PC-3 (cell line): ENCODE results near the gene STX11. TPM values are rescaled to one million over a fixed set of nuclear protein-coding genes. Genes with fewer than 3 reads are reported as not detected.
A peak's percentile ranks its signal among the peaks of the same experiment; 100 is the strongest.

Experiments used
- ATAC-seq: fragments of 200-7000 bp; cut with Tn5 transposase; 2 replicates; pipeline ENCODE4 v1.9.1; 2020; ENCODE audit warnings: mild to moderate bottlenecking, moderate library complexity
- BruUV-seq: library from RNA; stranded (reverse); fragments of 400-500 nt; replicated peaks from 2 replicates; lab custom pipeline; 2021; lab: Mats Ljungman, UMichigan
- CTCF ChIA-PET: fragments of 300-600 bp; sonication (Branson Sonifier 250); formaldehyde crosslinking; loops from one replicate; lab custom pipeline; 2022; ENCODE audit warnings: antibody characterized with exemption; lab: Charles Lee
- POLR2A ChIA-PET: fragments of 300-600 bp; sonication (Branson Sonifier 250); formaldehyde crosslinking; loops from one replicate; lab custom pipeline; 2022; ENCODE audit warnings: antibody characterized with exemption; ENCODE audit not compliant: unreplicated experiment; lab: Charles Lee
- DNase-seq: peaks from one replicate; pipeline ENCODE4 v3.0.0-alpha.2; 2015
- H2AFZ ChIP-seq: fragments of 300-600 bp; sonication (generic); 2 replicates; pipeline ENCODE4 v1.6.0; 2016; ENCODE audit warnings: antibody characterized with exemption, low read length
- H3F3A ChIP-seq: fragments of 300-600 bp; sonication (generic); one replicate; pipeline ENCODE4 v1.6.0; 2017; ENCODE audit warnings: antibody characterized with exemption, low read length, control low read depth, mild to moderate bottlenecking; ENCODE audit not compliant: unreplicated experiment
- H3K27ac ChIP-seq: fragments of 300-600 bp; sonication (generic); 2 replicates; pipeline ENCODE4 v1.5.1; 2016; ENCODE audit warnings: mild to moderate bottlenecking, low read length
- H3K27me3 ChIP-seq: fragments of 300-600 bp; sonication (generic); 2 replicates; pipeline ENCODE4 v1.6.1; 2016; ENCODE audit warnings: low read length, mixed read lengths
- H3K36me3 ChIP-seq: fragments of 300-600 bp; sonication (generic); 2 replicates; pipeline ENCODE4 v1.6.1; 2016; ENCODE audit warnings: low read depth, mixed run types, low read length, mixed read lengths
- H3K4me1 ChIP-seq: fragments of 300-600 bp; sonication (generic); 2 replicates; pipeline ENCODE4 v1.5.1; 2016; ENCODE audit warnings: low read length; ENCODE audit not compliant: insufficient read depth
- H3K4me2 ChIP-seq: fragments of 300-600 bp; sonication (generic); 2 replicates; pipeline ENCODE4 v1.6.0; 2016; ENCODE audit warnings: low read length
- H3K4me3 ChIP-seq: fragments of 300-600 bp; sonication (generic); 2 replicates; pipeline ENCODE4 v1.5.1; 2016; ENCODE audit warnings: mild to moderate bottlenecking, low read length, mixed read lengths
- H3K79me2 ChIP-seq: fragments of 300-600 bp; sonication (generic); 2 replicates; pipeline ENCODE4 v1.6.1; 2017; ENCODE audit warnings: low read length, mixed read lengths
- H3K9ac ChIP-seq: fragments of 300-600 bp; sonication (generic); 2 replicates; pipeline ENCODE4 v1.6.0; 2016; ENCODE audit warnings: mild to moderate bottlenecking, low read length
- H3K9me2 ChIP-seq: fragments of 300-600 bp; sonication (generic); replicated peaks from 2 replicates; pipeline ENCODE4 v1.6.1; 2016; ENCODE audit warnings: mixed run types, low read length, mixed read lengths
- H3K9me3 ChIP-seq: fragments of 300-600 bp; sonication (generic); 2 replicates; pipeline ENCODE4 v1.6.1; 2016; ENCODE audit warnings: low read length, mixed read lengths
- H4K20me1 ChIP-seq: fragments of 300-600 bp; sonication (generic); 2 replicates; pipeline ENCODE4 v1.6.1; 2016; ENCODE audit warnings: low read length, mixed read lengths
- EZH2 ChIP-seq: fragments of 300-600 bp; sonication (generic); IDR thresholded peaks from one replicate; pipeline ENCODE4 v1.6.1; 2017; ENCODE audit warnings: antibody characterized with exemption, mild to moderate bottlenecking, low read length; ENCODE audit not compliant: unreplicated experiment
- EZH2phosphoT487 ChIP-seq: fragments of 300-600 bp; sonication (generic); IDR thresholded peaks from 2 replicates; pipeline ENCODE4 v1.6.1; 2018; ENCODE audit warnings: mild to moderate bottlenecking, antibody characterized with exemption, low read length, borderline replicate concordance
- intact Hi-C: fragments of 100-400 bp; cut with micrococcal nuclease; formaldehyde crosslinking; loops from 2 replicates; pipeline ENCODE4 v1.9.0; 2023
- total RNA-seq: library from RNA; depleted of rRNA; stranded (reverse); fragments of >200 nt; gene quantifications from 2 replicates; pipeline ENCODE4 v1.2.3, GENCODE V29; 2014
- TF ChIP-seq, protein P1 (sequence below): fragments of 300-600 bp; sonication (generic); conservative IDR thresholded peaks from 2 replicates; pipeline ENCODE4 v1.5.1; 2017; ENCODE audit warnings: antibody characterized with exemption, low read depth, mild to moderate bottlenecking, low read length

Gene STX11
- total RNA-seq, 1 experiment from 2014 or later = 1.5 TPM

DNA sequence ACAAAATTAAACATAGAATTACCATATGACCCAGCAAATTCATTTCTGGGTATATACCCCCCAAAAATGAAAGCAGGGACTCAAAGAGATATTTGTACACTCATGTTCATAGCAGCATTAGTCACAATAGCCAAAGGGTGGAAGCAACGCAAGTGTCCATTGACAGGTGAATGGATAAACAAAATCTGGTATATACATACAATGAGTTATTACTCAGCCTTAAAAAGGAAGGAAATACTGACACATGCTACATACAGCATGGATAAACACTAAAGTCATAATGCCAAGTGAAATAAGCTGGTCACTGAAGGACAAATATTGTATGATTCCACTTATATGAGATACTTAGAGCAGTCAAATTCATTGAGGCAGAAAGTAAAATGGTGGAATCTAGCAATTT lies 5.3 kb upstream of the STX11 start:
- no peak for ATAC-seq
- no peak overlapping the region for H3K27ac ChIP-seq
- intact Hi-C loops = no loop called here

DNA sequence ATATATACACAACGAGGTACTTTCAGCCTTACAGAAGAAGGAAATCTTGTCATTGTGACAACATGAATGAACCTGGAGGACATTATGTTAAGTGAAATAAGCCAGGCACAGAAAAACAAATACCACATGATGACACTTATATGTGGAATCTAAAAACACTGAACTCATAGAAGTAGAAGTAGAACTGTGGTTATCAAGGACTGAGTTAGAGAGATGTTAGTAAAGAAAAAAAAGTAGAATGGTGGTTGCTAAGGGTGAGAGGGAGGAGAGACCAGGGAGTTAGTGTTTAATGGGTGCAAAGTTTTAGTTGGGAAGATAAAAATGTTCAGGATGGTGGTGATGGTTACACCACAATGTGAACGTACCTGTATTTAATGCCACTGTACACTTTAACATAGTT lies 4.8 kb upstream of the STX11 start:
- Histone ChIP-seq H3K9ac (no peak overlapping the region), H3K4me1 (no peaks in the 10 kb centered on the region), H3K4me3 (no peak overlapping the region), H3K4me2 (no peak overlapping the region), H3F3A (no peaks in the 10 kb centered on the region), H3K79me2 (no peaks in the 10 kb centered on the region), H2AFZ (no peak overlapping the region), H3K36me3 (no peaks in the 10 kb centered on the region), H3K27ac (no peak overlapping the region), H3K27me3 (no peaks in the 10 kb centered on the region), H3K9me2 (no peaks in the 10 kb centered on the region), H3K9me3 (no peaks in the 10 kb centered on the region), H4K20me1 (no peaks in the 10 kb centered on the region)
- ChIA-PET POLR2A (no interaction called here), CTCF (no interaction called here)
- ATAC-seq = no peak
- intact Hi-C loops = no loop called here
- DNase-seq = no peak
- no TSS peak for BruUV-seq
- TF ChIP-seq EZH2phosphoT487 (no peak), EZH2 (no peak)
- TF ChIP-seq, protein P1, sequence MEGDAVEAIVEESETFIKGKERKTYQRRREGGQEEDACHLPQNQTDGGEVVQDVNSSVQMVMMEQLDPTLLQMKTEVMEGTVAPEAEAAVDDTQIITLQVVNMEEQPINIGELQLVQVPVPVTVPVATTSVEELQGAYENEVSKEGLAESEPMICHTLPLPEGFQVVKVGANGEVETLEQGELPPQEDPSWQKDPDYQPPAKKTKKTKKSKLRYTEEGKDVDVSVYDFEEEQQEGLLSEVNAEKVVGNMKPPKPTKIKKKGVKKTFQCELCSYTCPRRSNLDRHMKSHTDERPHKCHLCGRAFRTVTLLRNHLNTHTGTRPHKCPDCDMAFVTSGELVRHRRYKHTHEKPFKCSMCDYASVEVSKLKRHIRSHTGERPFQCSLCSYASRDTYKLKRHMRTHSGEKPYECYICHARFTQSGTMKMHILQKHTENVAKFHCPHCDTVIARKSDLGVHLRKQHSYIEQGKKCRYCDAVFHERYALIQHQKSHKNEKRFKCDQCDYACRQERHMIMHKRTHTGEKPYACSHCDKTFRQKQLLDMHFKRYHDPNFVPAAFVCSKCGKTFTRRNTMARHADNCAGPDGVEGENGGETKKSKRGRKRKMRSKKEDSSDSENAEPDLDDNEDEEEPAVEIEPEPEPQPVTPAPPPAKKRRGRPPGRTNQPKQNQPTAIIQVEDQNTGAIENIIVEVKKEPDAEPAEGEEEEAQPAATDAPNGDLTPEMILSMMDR = no peak

More for the DNA sequence above, 5.3 kb upstream of the STX11 start:
- BruUV-seq = no TSS peak
- Histone ChIP-seq H3K4me1 (no peaks in the 10 kb centered on the region), H3K9ac (no peak overlapping the region), H3F3A (no peaks in the 10 kb centered on the region), H3K9me2 (no peaks in the 10 kb centered on the region), H3K9me3 (no peaks in the 10 kb centered on the region), H4K20me1 (no peaks in the 10 kb centered on the region), H3K79me2 (no peaks in the 10 kb centered on the region), H2AFZ (no peak overlapping the region), H3K27me3 (no peaks in the 10 kb centered on the region), H3K4me2 (no peak overlapping the region), H3K36me3 (no peaks in the 10 kb centered on the region), H3K4me3 (no peak overlapping the region)
- ChIA-PET CTCF (no interaction called here), POLR2A (no interaction called here)
- TF ChIP-seq EZH2phosphoT487 (no peak), EZH2 (no peak)
- TF ChIP-seq, protein P1 = no peak
- peak; percentile 40 for DNase-seq

DNA sequence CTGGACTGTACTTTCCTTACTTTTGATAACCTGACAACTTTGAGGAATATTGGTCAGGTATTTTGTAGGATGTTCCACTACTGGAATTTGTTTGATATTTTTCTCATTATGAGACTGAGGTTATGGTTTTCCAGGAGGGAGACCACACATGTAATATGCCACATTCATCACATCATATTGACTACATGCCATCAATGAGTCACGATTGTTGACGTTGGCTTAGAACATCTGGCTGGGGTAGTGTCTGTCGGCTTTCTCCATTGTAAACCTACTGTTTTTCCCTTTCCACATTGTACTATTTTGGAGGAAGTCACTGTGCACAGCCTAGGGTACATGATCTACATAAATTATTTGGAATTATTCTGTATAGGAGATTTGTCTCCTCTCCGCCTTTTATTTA lies 1.4 kb upstream of the STX11 start:
- ChIA-PET POLR2A (no interaction called here), CTCF (no interaction called here)
- H3K27ac ChIP-seq = no peak overlapping the region
- ATAC-seq = no peak
- no peaks in the 10 kb centered on the region for H3K27me3 ChIP-seq
- no peaks in the 10 kb centered on the region for H3K79me2 ChIP-seq
- H3K9me3 ChIP-seq = no peaks in the 10 kb centered on the region
- no TSS peak for BruUV-seq
- H3F3A ChIP-seq = no peaks in the 10 kb centered on the region
- peaks cover 9% of the 10 kb centered on the region; the same call in 1 of the 2 replicates for H3K4me1 ChIP-seq
- H3K4me2 ChIP-seq = no peak overlapping the region
- no peak overlapping the region for H3K9ac ChIP-seq
- peak; percentile 14 for DNase-seq
- no peaks in the 10 kb centered on the region for H3K9me2 ChIP-seq
- no peaks in the 10 kb centered on the region for H4K20me1 ChIP-seq
- no peak overlapping the region for H2AFZ ChIP-seq
- intact Hi-C loops = no loop called here
- H3K4me3 ChIP-seq = no peak overlapping the region
- TF ChIP-seq, protein P1 = no peak
- TF ChIP-seq EZH2phosphoT487 = no peak
- no peak for TF ChIP-seq EZH2
- H3K36me3 ChIP-seq = no peaks in the 10 kb centered on the region
